SKM-1 (cell line): ENCODE measurements around the gene ZW10.
A peak's percentile ranks its signal among the peaks of the same experiment; 100 is the strongest.
"Not testable (repeated sequence)": the region's sequence is repeated elsewhere in the genome, so short reads cannot be mapped to it uniquely, and the experiment has no call there.

Experiments used
- DNase-seq: peaks from one replicate; lab custom pipeline; 2025; ENCODE audit not compliant: unreplicated experiment; lab: John Stamatoyannopoulos, UW

The ZW10 gene

GRCh38 chr11:113773416-113774173 is at the start of gene ZW10:
ZW10 (minus strand) TSS chr11:113773692; CDS start chr11:113773666, 26 bp downstream.
- DNase-seq: peak; percentile 89

GRCh38 chr11:113818426-113818825 is 44.9 kb upstream of the ZW10 start:
- DNase-seq: no peak

- DNase-seq: no peak
Observed at GRCh38 chr11:113817626-113818025, 44.1 kb upstream of the ZW10 start.

- no peak for DNase-seq
Observed at GRCh38 chr11:113817162-113817561, 43.7 kb upstream of the ZW10 start.

- no peak for DNase-seq
Observed at GRCh38 chr11:113814181-113814580, 40.7 kb upstream of the ZW10 start.

GRCh38 chr11:113808931-113809330 is 35.4 kb upstream of the ZW10 start:
- no peak for DNase-seq

GRCh38 chr11:113806406-113806805 is 32.9 kb upstream of the ZW10 start:
- DNase-seq: peak; percentile 12

- DNase-seq: no peak
Observed at GRCh38 chr11:113805640-113806039, 32.1 kb upstream of the ZW10 start.

- no peak for DNase-seq
Observed at GRCh38 chr11:113802621-113803020, 29.1 kb upstream of the ZW10 start.

GRCh38 chr11:113796663-113797259 is 23.3 kb upstream of the ZW10 start:
- peak; percentile 21 for DNase-seq

GRCh38 chr11:113789675-113790320 is 16.3 kb upstream of the ZW10 start:
- no peak for DNase-seq

GRCh38 chr11:113789016-113789415 is 15.5 kb upstream of the ZW10 start:
- DNase-seq: not testable (repeated sequence)

- DNase-seq: no peak
Observed at GRCh38 chr11:113782134-113782533, 8.6 kb upstream of the ZW10 start.

GRCh38 chr11:113781682-113782081 is 8.2 kb upstream of the ZW10 start:
- no peak for DNase-seq

GRCh38 chr11:113779496-113779895 is 6.0 kb upstream of the ZW10 start, which contains the start of gene CLDN25:
CLDN25 (plus strand) TSS chr11:113779796; CDS start chr11:113779796, 0 bp downstream.
- no peak for DNase-seq

GRCh38 chr11:113778111-113778910 is 4.8 kb upstream of the ZW10 start:
- DNase-seq: no peak

- no peak for DNase-seq
Observed at GRCh38 chr11:113774174-113774503, 647 bp upstream of the ZW10 start.

- no peak for DNase-seq
Observed at GRCh38 chr11:113773092-113773415, 438 bp downstream of the ZW10 start.

- no peak for DNase-seq
Observed at GRCh38 chr11:113771964-113772363, 1.5 kb downstream of the ZW10 start.

GRCh38 chr11:113764527-113765219 is 8.8 kb downstream of the ZW10 start:
- DNase-seq: no peak

- DNase-seq: not testable (repeated sequence)
Observed at GRCh38 chr11:113763040-113763439, 10.5 kb downstream of the ZW10 start.
